Transverse colon (tissue), 4 donors: ENCODE results near the gene FAM210A.

Experiments
- CTCF ChIP-seq, 5 experiments: fragments of 200-600 bp in 3 of 5; fragments of 450-650 bp in 2 of 5; sonication (generic) in 3 of 5; IDR thresholded peaks; 1 replicate in 2 of 5; 2 replicates in 3 of 5; pipeline ENCODE4 v1.5.1; 2016 to 2017; ENCODE audit warnings: antibody characterized with exemption in 5 of 5, inconsistent platforms in 3 of 5, mild to moderate bottlenecking in 2 of 5, moderate library complexity in 1 of 5
- EP300 ChIP-seq: sonication (generic); formaldehyde crosslinking; IDR thresholded peaks from one replicate; pipeline ENCODE4 v1.6.1; 2017; ENCODE audit warnings: antibody characterized with exemption, low read depth
- POLR2A ChIP-seq: fragments of 450-650 bp; IDR thresholded peaks from one replicate; pipeline ENCODE4 v1.6.1; 2016; ENCODE audit warnings: antibody characterized with exemption, mild to moderate bottlenecking, moderate library complexity
- POLR2AphosphoS5 ChIP-seq, 3 donors: sonication (generic); formaldehyde crosslinking; IDR thresholded peaks; one replicate each; pipeline ENCODE4 v1.6.1; 2016; ENCODE audit warnings: antibody characterized with exemption in 3 of 3

- TF ChIP-seq CTCF (IDR thresholded peaks at IDR 0.05): no peak
- TF ChIP-seq POLR2A: no peak
- TF ChIP-seq POLR2AphosphoS5 (IDR thresholded peaks at IDR 0.05): no peak
- no peak for TF ChIP-seq EP300
Measured at GRCh38 chr18:13643261-13643751, 83.1 kb downstream of the FAM210A start.
